MCF 10A (cell line): Measurements from ENCODE around the gene ERC2. TPM values are rescaled to one million over a fixed set of nuclear protein-coding genes. Genes with fewer than 3 reads are reported as not detected.

Experiments
- BruUV-seq: library from RNA; stranded (reverse); fragments of 400-500 nt; replicated peaks from 2 replicates; lab custom pipeline; 2021; lab: Mats Ljungman, UMichigan
- CTCF ChIA-PET: fragments of 300-600 bp; sonication (Branson Sonifier 250); formaldehyde crosslinking; extraction: SDS; loops from one replicate; lab custom pipeline; 2021; ENCODE audit warnings: antibody characterized with exemption, inconsistent platforms; lab: Yijun Ruan, JAX
- POLR2A ChIA-PET: fragments of 300-600, 350-650 bp; sonication (Branson Sonifier 250); formaldehyde crosslinking; extraction: SDS; loops from one replicate; lab custom pipeline; 2020; ENCODE audit warnings: antibody characterized with exemption, inconsistent platforms; lab: Yijun Ruan, JAX
- DNase-seq: peaks from one replicate; pipeline ENCODE4 v3.0.0-alpha.2; 2018; ENCODE audit not compliant: unreplicated experiment
- H3K27ac Mint-ChIP-seq: one replicate; pipeline ENCODE4 v1.8.0; 2022; ENCODE audit warnings: mild to moderate bottlenecking, low read depth, mixed read lengths; ENCODE audit not compliant: unreplicated experiment
- H3K27me3 Mint-ChIP-seq: one replicate; pipeline ENCODE4 v1.8.0; 2022; ENCODE audit warnings: mixed read lengths; ENCODE audit not compliant: insufficient read depth, unreplicated experiment
- H3K36me3 Mint-ChIP-seq: one replicate; pipeline ENCODE4 v1.8.0; 2022; ENCODE audit warnings: mild to moderate bottlenecking, moderate library complexity, mixed read lengths; ENCODE audit not compliant: insufficient read depth, unreplicated experiment
- H3K4me1 Mint-ChIP-seq: one replicate; pipeline ENCODE4 v1.8.0; 2022; ENCODE audit warnings: mixed read lengths; ENCODE audit not compliant: insufficient read depth, unreplicated experiment
- H3K4me3 Mint-ChIP-seq: one replicate; pipeline ENCODE4 v1.8.0; 2022; ENCODE audit warnings: mild to moderate bottlenecking, moderate library complexity, mixed read lengths; ENCODE audit not compliant: unreplicated experiment
- H3K9me3 Mint-ChIP-seq: one replicate; pipeline ENCODE4 v1.8.0; 2022; ENCODE audit warnings: mixed read lengths; ENCODE audit not compliant: unreplicated experiment
- intact Hi-C: fragments of 100-400 bp; cut with micrococcal nuclease; formaldehyde crosslinking; loops from 2 replicates; pipeline ENCODE4 v1.14.1; 2022
- total RNA-seq: library from RNA; stranded (reverse); gene quantifications from 2 replicates; pipeline ENCODE4 v1.2.3, GENCODE V29; 2022
- TF ChIP-seq, protein P1 (sequence below): fragments of 200-600 bp; IDR thresholded peaks from one replicate; pipeline ENCODE4 v1.8.0; 2022; ENCODE audit warnings: antibody characterized with exemption, mild to moderate bottlenecking; ENCODE audit not compliant: unreplicated experiment

The ERC2 gene
- total RNA-seq, 1 experiment from 2014 or later, result 0.42 TPM

DNA sequence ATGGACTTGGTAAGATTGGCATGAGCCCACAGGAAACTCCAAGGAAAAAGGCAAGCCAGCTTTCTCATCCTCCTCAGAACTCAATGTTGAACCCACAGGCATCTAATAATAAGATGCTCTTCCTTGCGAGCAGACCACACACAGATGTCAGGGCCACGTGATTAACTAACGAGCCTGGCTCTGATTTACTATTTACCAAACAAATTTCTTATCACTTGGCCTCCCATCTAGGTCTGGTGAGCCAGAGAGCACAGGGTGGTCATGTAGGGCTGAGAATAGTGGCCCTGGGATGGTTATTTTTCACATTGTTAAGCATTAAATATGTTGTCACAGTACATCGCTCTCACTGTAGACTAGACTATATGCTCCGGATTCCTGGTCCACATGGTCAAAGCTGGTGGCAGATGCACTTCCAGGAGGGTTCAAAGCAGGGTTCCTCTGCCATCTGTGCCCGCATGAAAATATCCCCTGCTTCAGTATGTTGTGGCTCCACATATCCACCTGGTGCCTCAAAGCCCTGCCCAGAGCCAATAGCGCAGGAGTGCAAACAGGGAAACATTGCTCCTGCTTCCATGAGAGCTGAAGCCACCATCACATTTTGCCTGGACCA, 508.7 kb downstream of the ERC2 start:
- no peak for DNase-seq
- ChIA-PET POLR2A (no interaction called here), CTCF (no interaction called here)
- TF ChIP-seq, protein P1, sequence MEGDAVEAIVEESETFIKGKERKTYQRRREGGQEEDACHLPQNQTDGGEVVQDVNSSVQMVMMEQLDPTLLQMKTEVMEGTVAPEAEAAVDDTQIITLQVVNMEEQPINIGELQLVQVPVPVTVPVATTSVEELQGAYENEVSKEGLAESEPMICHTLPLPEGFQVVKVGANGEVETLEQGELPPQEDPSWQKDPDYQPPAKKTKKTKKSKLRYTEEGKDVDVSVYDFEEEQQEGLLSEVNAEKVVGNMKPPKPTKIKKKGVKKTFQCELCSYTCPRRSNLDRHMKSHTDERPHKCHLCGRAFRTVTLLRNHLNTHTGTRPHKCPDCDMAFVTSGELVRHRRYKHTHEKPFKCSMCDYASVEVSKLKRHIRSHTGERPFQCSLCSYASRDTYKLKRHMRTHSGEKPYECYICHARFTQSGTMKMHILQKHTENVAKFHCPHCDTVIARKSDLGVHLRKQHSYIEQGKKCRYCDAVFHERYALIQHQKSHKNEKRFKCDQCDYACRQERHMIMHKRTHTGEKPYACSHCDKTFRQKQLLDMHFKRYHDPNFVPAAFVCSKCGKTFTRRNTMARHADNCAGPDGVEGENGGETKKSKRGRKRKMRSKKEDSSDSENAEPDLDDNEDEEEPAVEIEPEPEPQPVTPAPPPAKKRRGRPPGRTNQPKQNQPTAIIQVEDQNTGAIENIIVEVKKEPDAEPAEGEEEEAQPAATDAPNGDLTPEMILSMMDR, result no peak
- no peaks in the 10 kb centered on the region for H3K36me3 Mint-ChIP-seq
- H3K4me1 Mint-ChIP-seq, result peaks cover 6% of the 10 kb centered on the region
- no peaks in the 10 kb centered on the region for H3K27me3 Mint-ChIP-seq
- H3K27ac Mint-ChIP-seq, result no peak overlapping the region
- no peak overlapping the region for H3K4me3 Mint-ChIP-seq
- no TSS peak for BruUV-seq
- intact Hi-C loops, result no loop called here
- H3K9me3 Mint-ChIP-seq, result no peaks in the 10 kb centered on the region

DNA sequence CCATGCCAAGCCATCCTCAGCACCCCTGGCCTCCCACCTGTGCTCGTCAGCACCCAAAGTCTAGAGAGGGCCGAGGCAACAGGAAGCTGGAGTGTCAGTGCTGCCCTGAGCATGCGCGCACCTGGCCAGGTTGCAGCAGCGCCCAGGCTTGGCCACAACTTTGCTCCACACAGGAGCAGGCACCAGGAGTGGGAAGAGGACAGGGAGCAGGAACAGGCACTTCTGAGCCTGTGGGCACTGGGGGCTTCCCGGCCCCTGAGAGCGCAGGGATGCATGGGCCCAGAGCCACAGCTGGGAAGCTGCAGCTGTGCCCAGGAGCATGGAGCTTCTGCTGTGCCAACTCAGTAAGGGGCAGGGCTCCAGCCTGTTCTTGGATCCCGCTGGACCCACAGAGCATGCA, 509.7 kb downstream of the ERC2 start:
- intact Hi-C loops, result no loop called here
- BruUV-seq, result no TSS peak

DNA sequence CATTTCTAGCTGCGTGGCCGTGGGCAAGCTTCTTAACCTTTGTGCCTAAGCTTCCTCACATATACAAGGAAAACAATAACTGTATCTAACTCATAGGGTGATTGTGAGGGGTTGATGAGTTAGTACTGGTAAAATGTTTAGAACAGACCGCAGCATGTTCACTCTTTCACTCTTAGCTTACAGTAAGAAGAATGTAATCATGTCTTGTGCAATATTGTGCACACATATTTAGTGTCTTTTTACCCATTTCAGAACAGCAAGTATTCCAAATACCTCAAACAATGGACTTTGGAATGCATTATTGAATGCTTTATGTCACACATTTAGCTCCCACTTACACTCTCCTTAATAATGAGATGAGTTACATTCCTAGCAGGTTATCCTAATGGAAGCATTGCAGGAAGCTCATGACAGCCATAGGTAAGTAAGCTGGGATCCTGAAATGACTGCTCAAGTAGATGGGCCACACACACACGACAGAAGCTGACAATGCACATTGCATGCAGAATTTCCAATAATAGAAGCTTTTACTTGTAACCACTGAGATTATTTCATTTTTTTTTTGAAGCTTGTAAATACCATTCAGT, 512.3 kb downstream of the ERC2 start:
- H3K4me3 Mint-ChIP-seq, result no peak overlapping the region
- BruUV-seq, result no TSS peak
- peaks cover 6% of the 10 kb centered on the region for H3K4me1 Mint-ChIP-seq
- H3K9me3 Mint-ChIP-seq, result no peaks in the 10 kb centered on the region
- intact Hi-C loops, result no loop called here
- POLR2A ChIA-PET, result interaction anchor here (0.7 kb wide), 1 partner anchor 55 kb away, joined by 3 read pairs; no protein-coding TSS in a partner anchor
- CTCF ChIA-PET, result interaction anchor here (0.5 kb wide), 1 partner anchor 294 kb away, joined by 3 read pairs; no protein-coding TSS in a partner anchor
- TF ChIP-seq, protein P1, result no peak
- no peak overlapping the region for H3K27ac Mint-ChIP-seq
- no peak for DNase-seq
- H3K27me3 Mint-ChIP-seq, result no peaks in the 10 kb centered on the region
- no peaks in the 10 kb centered on the region for H3K36me3 Mint-ChIP-seq

More for the DNA sequence above, 509.7 kb downstream of the ERC2 start:
- TF ChIP-seq, protein P1, result no peak
- Mint-ChIP-seq H3K36me3 (no peaks in the 10 kb centered on the region), H3K27me3 (no peaks in the 10 kb centered on the region), H3K4me3 (no peak overlapping the region), H3K9me3 (no peaks in the 10 kb centered on the region), H3K4me1 (peaks cover 6% of the 10 kb centered on the region), H3K27ac (no peak overlapping the region)
- DNase-seq, result no peak
- ChIA-PET POLR2A (no interaction called here), CTCF (no interaction called here)

DNA sequence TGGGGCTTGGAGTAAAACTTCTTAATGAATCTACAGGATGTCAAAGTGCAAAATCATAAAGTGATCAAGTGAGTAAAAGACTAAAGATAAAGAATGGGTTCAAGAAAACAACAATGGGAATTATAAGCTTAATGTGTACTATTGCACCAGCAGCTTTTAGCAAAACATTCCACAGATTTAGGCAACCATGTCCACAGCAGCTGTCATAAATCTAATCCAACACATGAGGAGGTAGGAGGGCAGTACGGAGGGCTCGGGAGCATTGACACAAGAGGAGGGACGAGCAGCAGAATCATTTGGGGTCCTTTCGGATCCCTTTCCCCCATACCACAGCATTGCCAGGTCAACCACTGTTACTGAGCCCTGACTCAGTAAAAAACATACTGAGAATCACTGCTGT, 516.9 kb downstream of the ERC2 start:
- CTCF ChIA-PET, result interaction anchor here (0.6 kb wide), 1 partner anchor 224 kb away, joined by 3 read pairs; no protein-coding TSS in a partner anchor
- DNase-seq, result no peak
- Mint-ChIP-seq H3K27me3 (no peaks in the 10 kb centered on the region), H3K27ac (no peak overlapping the region), H3K36me3 (no peaks in the 10 kb centered on the region), H3K4me1 (peaks cover 6% of the 10 kb centered on the region), H3K4me3 (no peak overlapping the region), H3K9me3 (no peaks in the 10 kb centered on the region)
- BruUV-seq, result no TSS peak
- TF ChIP-seq, protein P1, result no peak
- intact Hi-C loops, result no loop called here
- POLR2A ChIA-PET, result no interaction called here
